ENCODE data around the gene GRK3. TPM values are rescaled to one million over a fixed set of nuclear protein-coding genes. Genes with fewer than 3 reads are reported as not detected.
A peak's percentile ranks its signal among the peaks of the same experiment; 100 is the strongest.

The GRK3 gene
- total and polyA plus RNA-seq, 2 donors (not counting 3 experiments of a cell fraction or from before 2014, with no cell fraction given) = 0.68 to 4.4 TPM

DNA sequence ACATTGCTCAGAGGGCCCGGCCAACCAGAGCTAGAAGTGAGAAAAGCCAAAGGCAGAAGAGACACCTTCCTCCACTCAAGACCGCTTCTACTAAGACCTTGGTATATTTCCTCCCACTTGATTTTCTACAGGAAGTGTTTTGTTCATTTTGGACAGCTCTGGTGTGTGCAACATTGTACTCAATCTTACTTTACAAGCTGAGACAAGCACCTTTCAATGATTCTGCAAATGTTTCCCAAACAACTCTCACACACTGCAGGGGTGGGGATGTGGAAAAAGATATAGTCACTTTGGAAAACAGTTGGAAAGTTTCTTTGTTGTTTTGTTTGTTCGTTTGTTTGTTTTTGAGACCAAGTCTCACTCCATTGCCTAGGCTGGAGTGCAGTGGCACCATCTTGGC, 193.2 kb downstream of the GRK3 start:
- peak; percentile 30 for DNase-seq (ENCODE audit: low read depth, low spot score)
- peak; percentile 74 for FAIRE-seq
- BruUV-seq (replicated peaks) = no TSS peak
- TF ChIP-seq, protein P1, sequence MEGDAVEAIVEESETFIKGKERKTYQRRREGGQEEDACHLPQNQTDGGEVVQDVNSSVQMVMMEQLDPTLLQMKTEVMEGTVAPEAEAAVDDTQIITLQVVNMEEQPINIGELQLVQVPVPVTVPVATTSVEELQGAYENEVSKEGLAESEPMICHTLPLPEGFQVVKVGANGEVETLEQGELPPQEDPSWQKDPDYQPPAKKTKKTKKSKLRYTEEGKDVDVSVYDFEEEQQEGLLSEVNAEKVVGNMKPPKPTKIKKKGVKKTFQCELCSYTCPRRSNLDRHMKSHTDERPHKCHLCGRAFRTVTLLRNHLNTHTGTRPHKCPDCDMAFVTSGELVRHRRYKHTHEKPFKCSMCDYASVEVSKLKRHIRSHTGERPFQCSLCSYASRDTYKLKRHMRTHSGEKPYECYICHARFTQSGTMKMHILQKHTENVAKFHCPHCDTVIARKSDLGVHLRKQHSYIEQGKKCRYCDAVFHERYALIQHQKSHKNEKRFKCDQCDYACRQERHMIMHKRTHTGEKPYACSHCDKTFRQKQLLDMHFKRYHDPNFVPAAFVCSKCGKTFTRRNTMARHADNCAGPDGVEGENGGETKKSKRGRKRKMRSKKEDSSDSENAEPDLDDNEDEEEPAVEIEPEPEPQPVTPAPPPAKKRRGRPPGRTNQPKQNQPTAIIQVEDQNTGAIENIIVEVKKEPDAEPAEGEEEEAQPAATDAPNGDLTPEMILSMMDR (IDR thresholded peaks at IDR 0.05; ENCODE audit: extremely low read depth in 1 of 2, insufficient read depth in 1 of 2, low read depth in 1 of 2, low read length in 2 of 2) = no peak
- TF ChIP-seq EZH2 (IDR thresholded peaks at IDR 0.05; ENCODE audit: borderline replicate concordance, low read depth, low read length, severe bottlenecking) (no peak), GATA2 (IDR thresholded peaks at IDR 0.05; ENCODE audit: insufficient read depth, insufficient read length, low read depth, low read length) (no peak), POLR2A (IDR thresholded peaks at IDR 0.05; ENCODE audit: low read depth, low read length) (no peak), MYC (IDR thresholded peaks at IDR 0.05; ENCODE audit: low read depth, low read length) (no peak), JUN (IDR thresholded peaks at IDR 0.05; ENCODE audit: borderline replicate concordance, insufficient read depth, insufficient read length, low read depth) (no peak), FOS (IDR thresholded peaks at IDR 0.05; ENCODE audit: borderline replicate concordance, insufficient read depth, low read length) (no peak), POLR2AphosphoS5 (IDR thresholded peaks at IDR 0.05; ENCODE audit: insufficient read depth, low read depth, low read length) (no peak)
- TF ChIP-seq, protein P2, sequence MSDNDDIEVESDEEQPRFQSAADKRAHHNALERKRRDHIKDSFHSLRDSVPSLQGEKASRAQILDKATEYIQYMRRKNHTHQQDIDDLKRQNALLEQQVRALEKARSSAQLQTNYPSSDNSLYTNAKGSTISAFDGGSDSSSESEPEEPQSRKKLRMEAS (IDR thresholded peaks at IDR 0.05; ENCODE audit: insufficient read depth, insufficient read length) = no peak
- no peaks in the 10 kb centered on the region for H3K79me2 ChIP-seq (ENCODE audit: control insufficient read depth, insufficient read depth, low read length)
- intact Hi-C loops (cut with micrococcal nuclease) = no loop called here
- H2AFZ ChIP-seq (ENCODE audit: low read depth, low read length) = no peak overlapping the region
- H3K4me1 ChIP-seq (ENCODE audit: control insufficient read depth, extremely low read depth, insufficient read depth, low read length) = peaks cover 10% of the 10 kb centered on the region
- ChIA-PET POLR2A (no interaction called here), CTCF (interaction anchor here (0.7 kb wide), 1 partner anchor 20 kb away, joined by 3 read pairs; no protein-coding TSS in a partner anchor)
- H3K9me3 ChIP-seq (replicated peaks; ENCODE audit: control insufficient read depth, insufficient read depth, low read length) = no peaks in the 10 kb centered on the region
- dilution Hi-C loops (cut with MboI; ENCODE audit: extremely low pct_ligation_motif_present, low sequenced_read_pairs) = no loop called here
- no peaks in the 10 kb centered on the region for H4K20me1 ChIP-seq (replicated peaks; ENCODE audit: control insufficient read depth, extremely low read depth, insufficient read depth, low read length)
- no peak overlapping the region for H3K27ac ChIP-seq (ENCODE audit: insufficient read depth, low read depth, low read length)
- no peak overlapping the region for H3K4me3 ChIP-seq (replicated peaks in 1 of 3; ENCODE audit: insufficient read depth in 1 of 3, low read depth in 1 of 3, low read length in 3 of 3)
- no peak overlapping the region for H3K9ac ChIP-seq (replicated peaks; ENCODE audit: extremely low read depth, insufficient read depth, low read length)
- H3K27me3 ChIP-seq (ENCODE audit: control insufficient read depth in 2 of 2, insufficient read depth in 2 of 2, low read length in 2 of 2) = no peaks in the 10 kb centered on the region
- no peaks in the 10 kb centered on the region for H3K9me1 ChIP-seq (replicated peaks; ENCODE audit: control insufficient read depth, extremely low read depth, insufficient read depth, low read length)
- H3K4me2 ChIP-seq (ENCODE audit: insufficient read depth, low read length) = no peak overlapping the region
- H3K36me3 ChIP-seq (ENCODE audit: control insufficient read depth in 2 of 2, extremely low read depth in 1 of 2, insufficient read depth in 2 of 2, low read length in 2 of 2) = no peaks in the 10 kb centered on the region
